Neural progenitor cell (in vitro differentiated cells): ENCODE data around the gene SRXN1. TPM values are rescaled to one million over a fixed set of nuclear protein-coding genes. Genes with fewer than 3 reads are reported as not detected.

ENCODE experiments used
- DNase-seq: peaks from one replicate; pipeline ENCODE4 v3.0.0-alpha.2; 2016; ENCODE audit warnings: low spot score
- H2AFZ ChIP-seq: fragments of 200-600 bp; sonication (generic); replicated peaks from 2 replicates; pipeline ENCODE4 v1.6.1; 2016; ENCODE audit warnings: antibody characterized with exemption
- H3F3A ChIP-seq: fragments of 200-600 bp; sonication (generic); 2 replicates; pipeline ENCODE4 v1.6.1; 2016; ENCODE audit warnings: antibody characterized with exemption, low read depth
- H3K27ac ChIP-seq: fragments of 200-600 bp; sonication (generic); 2 replicates; pipeline ENCODE4 v1.5.1; 2016; ENCODE audit warnings: mild to moderate bottlenecking
- H3K27me3 ChIP-seq: fragments of 200-600 bp; sonication (generic); 2 replicates; pipeline ENCODE4 v1.6.1; 2016; ENCODE audit warnings: mild to moderate bottlenecking, moderate library complexity
- H3K36me3 ChIP-seq: fragments of 200-600 bp; sonication (generic); 2 replicates; pipeline ENCODE4 v1.5.1; 2016
- H3K4me1 ChIP-seq: fragments of 200-600 bp; sonication (generic); 2 replicates; pipeline ENCODE4 v1.6.1; 2016; ENCODE audit warnings: mixed run types
- H3K4me2 ChIP-seq: fragments of 200-600 bp; sonication (generic); 2 replicates; pipeline ENCODE4 v1.6.1; 2016
- H3K4me3 ChIP-seq: fragments of 200-600 bp; sonication (generic); 2 replicates; pipeline ENCODE4 v1.5.1; 2016
- H3K79me2 ChIP-seq: fragments of 200-600 bp; sonication (generic); 2 replicates; pipeline ENCODE4 v1.6.1; 2016; ENCODE audit warnings: low read depth
- H3K9ac ChIP-seq: fragments of 200-600 bp; sonication (generic); 2 replicates; pipeline ENCODE4 v1.6.1; 2016
- H3K9me3 ChIP-seq: fragments of 200-600 bp; sonication (generic); 2 replicates; pipeline ENCODE4 v1.5.1; 2016; ENCODE audit warnings: low read depth
- H4K20me1 ChIP-seq: fragments of 200-600 bp; sonication (generic); 2 replicates; pipeline ENCODE4 v1.6.1; 2016; ENCODE audit warnings: low read depth
- H3K27ac Mint-ChIP-seq: 3 replicates; pipeline ENCODE4 v1.8.0; 2021; ENCODE audit warnings: mixed read lengths
- H3K27me3 Mint-ChIP-seq: 2 replicates; pipeline ENCODE4 v1.8.0; 2022; ENCODE audit warnings: low read depth, mild to moderate bottlenecking, inconsistent platforms, moderate library complexity, mixed read lengths; ENCODE audit not compliant: insufficient read depth
- H3K36me3 Mint-ChIP-seq: 3 replicates; pipeline ENCODE4 v1.8.0; 2021; ENCODE audit warnings: mixed read lengths
- H3K4me1 Mint-ChIP-seq: 3 replicates; pipeline ENCODE4 v1.8.0; 2021; ENCODE audit warnings: mixed read lengths
- H3K4me3 Mint-ChIP-seq: 3 replicates; pipeline ENCODE4 v1.8.0; 2021; ENCODE audit warnings: mild to moderate bottlenecking, moderate library complexity, mixed read lengths
- H3K9me3 Mint-ChIP-seq: 3 replicates; pipeline ENCODE4 v1.8.0; 2020; ENCODE audit warnings: mixed read lengths
- EZH2 ChIP-seq: fragments of 200-600 bp; sonication (generic); IDR thresholded peaks from 2 replicates; pipeline ENCODE4 v1.6.1; 2017; ENCODE audit warnings: antibody characterized with exemption, mild to moderate bottlenecking, moderate library complexity
- EZH2phosphoT487 ChIP-seq: fragments of 200-600 bp; sonication (generic); IDR thresholded peaks from 2 replicates; pipeline ENCODE4 v1.6.1; 2017; ENCODE audit warnings: antibody characterized with exemption
- total RNA-seq: library from RNA; depleted of rRNA; stranded (reverse); fragments of >200 nt; gene quantifications from 2 replicates; pipeline ENCODE4 v1.2.3, GENCODE V29; 2015; ENCODE audit warnings: low replicate concordance
- TF ChIP-seq, protein P1 (sequence below): fragments of 200-600 bp; sonication (generic); IDR thresholded peaks from 2 replicates; pipeline ENCODE4 v1.5.1; 2017; ENCODE audit warnings: antibody characterized with exemption, mild to moderate bottlenecking

SRXN1 gene
- 6.8 and 12.8 TPM in 2 replicates for total RNA-seq

DNA sequence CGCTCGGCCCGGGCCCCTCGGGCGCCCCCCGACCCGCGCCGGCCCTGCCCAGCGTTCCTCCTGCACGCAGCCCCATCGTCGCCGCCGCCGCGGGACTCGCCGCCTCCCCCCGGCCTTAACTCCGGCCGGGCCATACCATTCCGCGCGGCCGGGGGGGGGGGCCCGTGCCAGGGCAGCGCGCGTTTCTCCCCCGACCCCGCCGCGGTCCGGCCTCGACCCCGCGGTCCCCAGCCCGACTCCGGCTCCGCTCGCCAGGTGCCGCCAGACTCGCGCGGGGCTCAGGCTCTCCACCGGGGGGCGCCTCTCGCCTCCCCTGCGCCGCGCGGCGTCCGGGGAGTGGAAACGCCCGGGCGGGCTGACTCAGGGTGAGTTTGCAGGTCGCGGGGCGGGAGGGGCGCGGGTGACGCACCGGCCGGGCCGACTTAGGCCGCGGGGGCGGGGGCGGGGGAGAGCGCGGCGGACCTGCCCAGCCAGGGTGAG is at the start of gene SRXN1:
Gene SRXN1, minus strand, starts transcription at position 91 of the 480 bp plus-strand sequence. Its CDS starts 15 bp downstream, at position 76.
- Histone ChIP-seq H3K9me3 (no peaks in the 10 kb centered on the region), H2AFZ (peak within 1 kb of the TSS; percentile 59), H4K20me1 (no peaks in the 10 kb centered on the region), H3K4me1 (peaks cover 7% of the 10 kb centered on the region), H3F3A (peaks cover 19% of the 10 kb centered on the region), H3K4me3 (peak within 1 kb of the TSS; percentile 55), H3K79me2 (no peaks in the 10 kb centered on the region), H3K36me3 (no peaks in the 10 kb centered on the region), H3K9ac (no peak within 1 kb of the TSS), H3K4me2 (peak within 1 kb of the TSS; percentile 86), H3K27me3 (peaks cover 28% of the 10 kb centered on the region), H3K27ac (no peak within 1 kb of the TSS)
- TF ChIP-seq EZH2 (no peak), EZH2phosphoT487 (no peak)
- TF ChIP-seq, protein P1, sequence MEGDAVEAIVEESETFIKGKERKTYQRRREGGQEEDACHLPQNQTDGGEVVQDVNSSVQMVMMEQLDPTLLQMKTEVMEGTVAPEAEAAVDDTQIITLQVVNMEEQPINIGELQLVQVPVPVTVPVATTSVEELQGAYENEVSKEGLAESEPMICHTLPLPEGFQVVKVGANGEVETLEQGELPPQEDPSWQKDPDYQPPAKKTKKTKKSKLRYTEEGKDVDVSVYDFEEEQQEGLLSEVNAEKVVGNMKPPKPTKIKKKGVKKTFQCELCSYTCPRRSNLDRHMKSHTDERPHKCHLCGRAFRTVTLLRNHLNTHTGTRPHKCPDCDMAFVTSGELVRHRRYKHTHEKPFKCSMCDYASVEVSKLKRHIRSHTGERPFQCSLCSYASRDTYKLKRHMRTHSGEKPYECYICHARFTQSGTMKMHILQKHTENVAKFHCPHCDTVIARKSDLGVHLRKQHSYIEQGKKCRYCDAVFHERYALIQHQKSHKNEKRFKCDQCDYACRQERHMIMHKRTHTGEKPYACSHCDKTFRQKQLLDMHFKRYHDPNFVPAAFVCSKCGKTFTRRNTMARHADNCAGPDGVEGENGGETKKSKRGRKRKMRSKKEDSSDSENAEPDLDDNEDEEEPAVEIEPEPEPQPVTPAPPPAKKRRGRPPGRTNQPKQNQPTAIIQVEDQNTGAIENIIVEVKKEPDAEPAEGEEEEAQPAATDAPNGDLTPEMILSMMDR: peak; percentile 76
- Mint-ChIP-seq H3K4me1 (peaks cover 15% of the 10 kb centered on the region), H3K4me3 (peak within 1 kb of the TSS; percentile 84), H3K9me3 (no peaks in the 10 kb centered on the region), H3K36me3 (peaks cover 1% of the 10 kb centered on the region), H3K27ac (no peak within 1 kb of the TSS), H3K27me3 (peaks cover 12% of the 10 kb centered on the region)
- peak; percentile 96 for DNase-seq

DNA sequence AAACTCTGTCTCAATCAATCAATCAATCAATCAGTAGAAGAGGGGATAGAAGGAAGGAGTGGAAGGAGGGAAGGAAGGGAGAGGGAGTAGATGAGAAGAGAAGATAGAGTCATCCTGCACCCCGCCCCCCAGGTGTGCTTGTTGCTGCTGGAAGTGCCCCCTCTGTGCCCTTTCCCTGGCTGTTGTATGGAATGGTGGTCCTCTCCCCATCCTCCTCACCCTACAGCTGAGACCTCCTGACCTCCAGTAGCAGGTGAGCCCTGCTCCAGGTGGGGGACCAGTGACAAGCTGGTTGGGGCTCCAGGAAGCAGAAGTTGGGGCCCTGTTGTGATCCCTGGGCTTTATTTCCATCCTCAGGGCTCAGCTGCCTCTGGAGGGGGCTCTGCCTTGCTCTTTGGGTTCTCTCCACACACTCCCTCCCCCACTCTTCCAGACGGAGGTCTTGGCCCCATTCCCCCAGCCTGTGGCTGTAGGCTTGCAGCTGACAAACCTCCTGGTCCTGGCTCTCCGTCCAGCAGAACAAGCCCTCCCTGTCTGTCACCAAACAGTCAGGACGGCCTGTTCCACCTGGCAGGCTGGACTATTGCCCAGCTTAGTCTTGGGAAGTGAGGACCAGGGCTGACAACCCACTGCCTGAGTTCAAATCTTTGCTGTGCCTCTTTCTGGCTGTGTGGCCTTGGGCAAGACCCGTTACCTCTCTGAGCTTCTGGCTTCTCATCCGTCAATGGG is 48.6 kb upstream of the SRXN1 start:
- H3K9me3 ChIP-seq: no peaks in the 10 kb centered on the region
- H3F3A ChIP-seq: no peaks in the 10 kb centered on the region
- no peaks in the 10 kb centered on the region for H3K36me3 ChIP-seq
- no peak for DNase-seq
- H3K4me1 ChIP-seq: peaks cover 12% of the 10 kb centered on the region
- H3K79me2 ChIP-seq: no peaks in the 10 kb centered on the region
- no peaks in the 10 kb centered on the region for H4K20me1 ChIP-seq
- no peak overlapping the region for H3K4me2 ChIP-seq
- H3K27me3 ChIP-seq: no peaks in the 10 kb centered on the region
- TF ChIP-seq EZH2: no peak
- TF ChIP-seq EZH2phosphoT487: no peak
- TF ChIP-seq, protein P1: no peak
- Mint-ChIP-seq H3K36me3 (no peaks in the 10 kb centered on the region), H3K4me1 (peaks cover 19% of the 10 kb centered on the region), H3K9me3 (no peaks in the 10 kb centered on the region), H3K27me3 (peaks cover 20% of the 10 kb centered on the region), H3K27ac (no peak overlapping the region), H3K4me3 (no peak overlapping the region)
- no peak overlapping the region for H3K9ac ChIP-seq
- no peak overlapping the region for H3K27ac ChIP-seq
- no peak overlapping the region for H3K4me3 ChIP-seq
- H2AFZ ChIP-seq: no peak overlapping the region

DNA sequence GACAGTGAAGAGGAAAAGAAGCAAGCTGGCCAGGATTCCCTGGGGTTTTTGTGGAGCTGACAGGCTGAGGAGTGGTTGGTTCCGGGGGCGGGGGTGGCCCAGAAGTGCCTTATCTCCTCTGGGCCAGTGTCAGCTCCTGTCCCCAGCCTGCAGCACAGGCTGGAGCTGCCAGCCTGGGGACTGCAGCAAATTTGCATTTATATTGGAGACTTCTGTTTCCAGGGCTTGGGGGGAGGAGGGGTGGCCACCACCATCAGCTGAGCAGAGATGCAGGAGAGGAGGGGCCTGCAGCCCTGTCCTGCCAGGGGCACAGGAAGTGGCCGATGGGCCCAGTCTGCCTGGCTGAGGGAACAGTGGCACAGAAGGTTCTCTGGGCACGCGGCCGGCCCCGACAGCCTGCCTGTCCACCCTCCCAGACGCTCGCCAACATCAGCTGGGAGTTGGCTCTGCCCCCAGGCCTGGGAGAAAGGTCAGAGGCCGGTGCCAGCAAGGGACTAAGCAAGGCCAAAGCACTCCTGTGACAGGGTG is 46.9 kb upstream of the SRXN1 start:
- Histone ChIP-seq H3K9ac (no peak overlapping the region), H3K4me2 (peak overlapping the region; percentile 57), H3K27me3 (no peaks in the 10 kb centered on the region), H4K20me1 (no peaks in the 10 kb centered on the region), H3K27ac (no peak overlapping the region), H3K4me1 (peaks cover 12% of the 10 kb centered on the region), H3K4me3 (no peak overlapping the region), H3F3A (no peaks in the 10 kb centered on the region), H3K79me2 (no peaks in the 10 kb centered on the region), H2AFZ (peak overlapping the region; percentile 22), H3K9me3 (no peaks in the 10 kb centered on the region), H3K36me3 (no peaks in the 10 kb centered on the region)
- peaks cover 19% of the 10 kb centered on the region for H3K4me1 Mint-ChIP-seq
- no peak overlapping the region for H3K27ac Mint-ChIP-seq
- no peak for TF ChIP-seq EZH2
- no peak for TF ChIP-seq EZH2phosphoT487
- TF ChIP-seq, protein P1: no peak
- DNase-seq: peak; percentile 55
- H3K27me3 Mint-ChIP-seq: peaks cover 20% of the 10 kb centered on the region
- no peaks in the 10 kb centered on the region for H3K9me3 Mint-ChIP-seq
- no peaks in the 10 kb centered on the region for H3K36me3 Mint-ChIP-seq
- H3K4me3 Mint-ChIP-seq: no peak overlapping the region
